IPS-18c (cell line): ENCODE data around the gene SLC13A3.

Experiments
- H3K4me3 ChIP-seq: 2 replicates; pipeline ENCODE4 v1.7.0; 2013; ENCODE audit warnings: low read depth, mild to moderate bottlenecking, low read length, moderate library complexity; ENCODE audit not compliant: insufficient read depth
- H3K9me3 ChIP-seq: one replicate; pipeline ENCODE4 v1.6.1; 2013; ENCODE audit warnings: mild to moderate bottlenecking, low read length, moderate library complexity; ENCODE audit not compliant: control insufficient read depth, insufficient read depth

The SLC13A3 gene

DNA sequence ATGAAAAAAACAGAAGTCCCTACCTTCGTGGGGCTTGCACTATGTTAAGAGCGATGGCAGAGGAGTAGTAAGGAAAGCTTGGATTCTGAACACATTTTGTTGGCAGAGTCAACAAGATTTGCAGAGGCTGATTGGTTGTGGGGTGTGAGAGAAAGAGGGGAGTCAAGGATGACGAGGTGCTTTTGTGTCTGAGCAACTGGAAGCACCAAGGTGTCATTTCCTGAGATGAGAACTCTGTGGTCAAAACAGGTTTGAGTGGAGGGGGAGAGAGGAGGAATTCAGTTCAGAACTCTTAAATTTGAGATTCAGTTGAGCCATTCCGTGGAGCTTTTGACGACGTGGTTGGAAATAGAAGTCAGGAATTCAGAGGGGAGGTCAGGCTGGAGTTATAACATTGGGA lies 104.3 kb downstream of the SLC13A3 start:
- H3K9me3 ChIP-seq = no peaks in the 10 kb centered on the region
- H3K4me3 ChIP-seq = no peak overlapping the region

- Histone ChIP-seq H3K9me3 (no peaks in the 10 kb centered on the region), H3K4me3 (no peak overlapping the region)
These were observed 105.0 kb downstream of the SLC13A3 start for GRCh38 chr20:46546298-46546697.

DNA sequence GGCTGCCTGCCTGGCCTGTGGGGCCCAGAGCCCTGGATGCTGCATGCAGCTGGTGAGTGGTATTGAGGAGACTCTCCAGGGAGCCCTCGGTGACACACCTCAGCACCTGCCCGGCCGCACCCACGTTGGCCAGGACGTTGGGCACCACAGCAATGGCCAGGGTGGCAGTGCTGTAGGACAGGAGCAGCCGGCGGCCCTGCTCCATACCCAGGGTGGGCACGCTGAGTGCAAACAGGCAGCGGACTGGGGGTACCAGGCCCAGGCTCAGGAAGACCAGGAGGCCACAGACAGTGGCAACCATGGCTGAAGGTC lies 105.5 kb downstream of the SLC13A3 start:
- no peaks in the 10 kb centered on the region for H3K9me3 ChIP-seq
- no peak overlapping the region for H3K4me3 ChIP-seq

- H3K9me3 ChIP-seq = no peaks in the 10 kb centered on the region
These were observed 106.0 kb downstream of the SLC13A3 start for GRCh38 chr20:46545077-46545826.

GRCh38 chr20:46544576-46544975 lies 106.7 kb downstream of the SLC13A3 start:
- no peaks in the 10 kb centered on the region for H3K9me3 ChIP-seq
- no peak overlapping the region for H3K4me3 ChIP-seq

More at GRCh38 chr20:46545077-46545826, 106.0 kb downstream of the SLC13A3 start:
- no peak overlapping the region for H3K4me3 ChIP-seq

DNA sequence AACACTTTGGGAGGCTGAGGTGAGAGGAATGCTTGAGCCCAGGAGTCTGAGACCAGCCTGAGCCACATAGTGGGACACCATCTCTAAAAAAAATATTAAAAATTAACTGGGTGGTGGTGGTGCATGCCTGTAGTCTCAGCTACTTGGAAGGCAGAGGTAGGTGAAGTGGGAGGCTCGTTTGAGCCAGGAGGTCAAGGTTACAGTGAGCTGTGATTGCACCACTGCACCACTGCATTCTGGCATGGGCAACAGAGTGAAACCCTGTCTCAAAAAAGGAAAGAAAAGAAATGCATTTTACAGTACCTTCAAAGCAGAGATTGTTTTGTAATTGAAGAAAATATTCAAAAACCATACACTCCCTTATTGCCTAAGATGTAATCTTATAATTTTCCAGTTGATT lies 107.3 kb downstream of the SLC13A3 start:
- H3K9me3 ChIP-seq = no peaks in the 10 kb centered on the region
- H3K4me3 ChIP-seq = no peak overlapping the region

- Histone ChIP-seq H3K9me3 (no peaks in the 10 kb centered on the region), H3K4me3 (no peak overlapping the region)
These were observed 108.2 kb downstream of the SLC13A3 start for GRCh38 chr20:46543033-46543432.

DNA sequence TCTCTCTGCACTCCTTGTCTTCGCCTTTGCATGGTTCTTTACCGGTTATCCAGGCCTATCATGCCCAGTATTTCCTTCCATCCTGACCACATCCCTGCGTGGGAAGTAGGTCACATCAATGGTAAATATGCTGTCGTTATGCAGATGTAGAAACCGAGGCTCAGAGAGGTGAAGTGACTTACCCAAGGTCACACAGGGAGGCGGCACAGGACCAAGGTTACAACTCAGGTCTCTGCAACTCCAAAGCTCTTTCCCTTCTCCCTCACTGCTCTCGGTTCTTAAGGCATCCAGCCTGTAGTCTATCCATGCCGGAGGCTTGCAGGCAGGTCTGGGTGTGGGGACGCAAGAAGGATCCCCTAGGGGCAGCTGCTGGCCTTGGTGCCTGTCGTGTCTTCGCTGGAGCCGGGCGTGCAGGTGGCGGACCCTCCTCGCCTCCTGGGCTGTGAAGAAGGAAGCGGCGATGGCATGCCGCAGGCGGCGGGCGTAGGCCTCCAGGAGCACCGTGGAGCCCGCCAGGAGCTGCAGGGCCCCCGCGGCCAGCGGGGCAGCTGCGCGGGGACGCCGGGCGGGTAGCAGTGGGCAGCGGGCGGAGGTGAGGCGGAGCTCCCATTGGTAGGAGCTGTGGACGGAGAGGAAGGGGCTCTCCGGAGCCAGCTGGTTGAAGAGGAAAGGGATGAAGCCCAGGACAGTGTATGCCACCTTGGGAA lies 109.9 kb downstream of the SLC13A3 start:
- no peaks in the 10 kb centered on the region for H3K9me3 ChIP-seq
- no peak overlapping the region for H3K4me3 ChIP-seq

DNA sequence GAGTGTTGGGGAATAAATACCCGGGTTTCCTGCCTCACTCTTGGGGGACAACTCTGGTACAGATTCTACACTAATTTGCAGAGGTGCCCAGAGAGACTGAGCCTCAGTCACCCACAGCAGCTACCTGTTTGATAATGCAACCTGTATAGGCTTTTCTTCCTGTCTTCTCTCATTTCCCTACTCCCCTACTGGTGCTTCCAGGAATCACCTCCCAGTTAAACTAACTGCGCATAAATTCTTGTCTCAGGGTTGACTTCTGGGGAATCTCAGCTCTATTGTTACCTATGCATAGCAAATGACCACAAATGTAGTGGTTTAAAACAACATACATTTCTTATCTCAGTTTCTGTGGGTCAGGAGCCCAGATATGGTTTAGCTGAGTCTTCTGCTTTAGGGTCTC lies 112.1 kb downstream of the SLC13A3 start:
- Histone ChIP-seq H3K9me3 (no peaks in the 10 kb centered on the region), H3K4me3 (no peak overlapping the region)

GRCh38 chr20:46530640-46531039 lies 120.6 kb downstream of the SLC13A3 start:
- H3K4me3 ChIP-seq = no peak overlapping the region
- no peaks in the 10 kb centered on the region for H3K9me3 ChIP-seq

DNA sequence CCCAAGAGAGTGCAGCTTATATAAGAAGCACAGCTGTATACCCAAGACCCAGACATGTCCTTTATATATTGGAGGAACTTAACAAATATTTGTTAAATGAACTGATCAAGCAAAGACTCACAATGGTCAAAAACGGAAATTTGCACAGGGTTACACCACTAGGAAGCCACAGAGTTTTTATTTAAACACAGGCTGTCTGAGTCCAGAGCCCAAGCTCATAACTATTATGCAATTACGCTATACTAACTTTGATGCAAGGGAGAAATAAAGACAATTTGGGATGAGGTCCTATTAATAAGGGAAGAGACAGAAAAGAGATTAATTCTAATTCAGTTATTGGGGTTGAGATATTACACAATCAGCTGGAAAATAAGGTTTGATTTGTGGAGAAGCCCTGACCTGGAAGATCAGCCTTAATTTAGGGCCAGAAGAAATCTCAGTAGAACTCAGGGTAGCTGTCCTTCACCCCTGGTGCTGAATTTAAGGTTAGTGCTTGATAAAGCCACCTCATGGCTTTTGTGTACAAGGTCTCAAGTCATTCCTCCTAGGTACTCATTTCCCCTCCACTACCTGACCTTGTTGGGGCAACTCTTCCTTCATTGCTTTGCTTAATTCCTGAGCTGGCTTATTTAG lies 127.4 kb downstream of the SLC13A3 start:
- H3K4me3 ChIP-seq = no peak overlapping the region
- no peaks in the 10 kb centered on the region for H3K9me3 ChIP-seq

DNA sequence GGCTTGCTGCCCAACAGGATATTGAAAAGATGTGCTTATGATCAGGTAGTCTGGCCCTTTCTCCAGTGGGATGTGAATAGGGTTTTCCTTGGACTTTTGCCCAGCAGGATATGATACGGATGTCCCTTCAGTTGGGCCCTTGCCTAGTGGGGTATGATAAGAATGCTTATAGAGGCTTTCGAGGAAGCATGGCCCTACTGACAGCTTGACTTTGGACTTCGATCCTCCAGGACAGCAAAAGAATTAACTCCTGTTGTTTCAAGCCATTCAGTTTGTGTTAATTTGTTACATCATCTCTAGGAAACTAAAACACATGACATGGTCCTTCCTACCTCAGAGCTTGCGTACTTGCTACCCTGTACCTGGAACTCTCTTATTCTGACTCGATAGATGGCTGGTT lies 128.2 kb downstream of the SLC13A3 start:
- H3K4me3 ChIP-seq = no peak overlapping the region
- no peaks in the 10 kb centered on the region for H3K9me3 ChIP-seq

DNA sequence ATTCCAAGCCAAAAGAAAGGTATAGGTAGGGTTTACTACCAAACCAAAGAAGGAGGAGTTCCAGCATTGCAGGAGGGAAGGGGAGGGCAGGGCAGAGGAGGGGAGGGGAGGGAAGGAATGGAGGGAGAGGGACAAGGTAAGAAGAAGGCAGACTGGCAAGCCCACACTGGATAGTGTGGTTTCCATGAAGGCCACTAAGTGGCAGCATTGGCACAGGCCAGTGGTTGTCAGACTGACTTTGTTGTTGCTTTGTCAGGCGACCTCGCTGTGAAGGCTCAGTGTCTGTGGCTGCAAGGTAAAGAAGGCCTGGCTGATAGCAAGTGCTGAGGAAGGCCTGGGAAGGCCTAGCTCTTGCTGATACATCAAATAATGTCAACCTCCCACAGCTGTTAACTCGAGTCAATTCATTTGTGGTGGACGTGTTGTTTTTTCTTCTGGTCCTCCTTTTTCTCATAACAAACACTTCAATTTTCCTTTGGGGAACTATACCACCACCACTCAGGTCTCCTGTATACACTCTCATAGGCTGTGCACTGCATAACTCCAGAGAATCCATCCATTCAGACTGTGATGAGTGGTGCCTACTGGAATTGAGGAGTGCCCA lies 130.2 kb downstream of the SLC13A3 start:
- H3K9me3 ChIP-seq = no peaks in the 10 kb centered on the region
- H3K4me3 ChIP-seq = no peak overlapping the region

DNA sequence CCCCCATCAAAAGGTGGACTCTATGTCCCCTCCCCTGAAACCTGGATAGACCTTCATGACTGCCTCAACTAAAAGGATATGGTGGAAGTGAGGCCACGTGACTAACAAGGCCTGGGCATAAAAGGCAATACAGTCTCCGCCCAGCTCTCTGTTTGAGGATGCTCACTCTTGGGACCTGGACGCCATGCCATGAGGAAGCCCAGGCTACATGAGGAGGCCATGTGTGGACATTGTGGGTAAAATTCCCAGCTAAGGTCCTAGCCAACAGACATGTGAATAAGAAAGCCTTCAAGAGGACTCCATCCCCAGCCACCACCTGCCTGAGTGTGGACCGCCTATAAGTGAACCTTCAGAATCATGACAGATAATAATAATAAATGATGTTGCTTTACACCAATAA lies 130.7 kb downstream of the SLC13A3 start:
- H3K4me3 ChIP-seq = no peak overlapping the region
- H3K9me3 ChIP-seq = no peaks in the 10 kb centered on the region

GRCh38 chr20:46519471-46520068 lies 131.7 kb downstream of the SLC13A3 start:
- H3K9me3 ChIP-seq = no peaks in the 10 kb centered on the region
- no peak overlapping the region for H3K4me3 ChIP-seq

DNA sequence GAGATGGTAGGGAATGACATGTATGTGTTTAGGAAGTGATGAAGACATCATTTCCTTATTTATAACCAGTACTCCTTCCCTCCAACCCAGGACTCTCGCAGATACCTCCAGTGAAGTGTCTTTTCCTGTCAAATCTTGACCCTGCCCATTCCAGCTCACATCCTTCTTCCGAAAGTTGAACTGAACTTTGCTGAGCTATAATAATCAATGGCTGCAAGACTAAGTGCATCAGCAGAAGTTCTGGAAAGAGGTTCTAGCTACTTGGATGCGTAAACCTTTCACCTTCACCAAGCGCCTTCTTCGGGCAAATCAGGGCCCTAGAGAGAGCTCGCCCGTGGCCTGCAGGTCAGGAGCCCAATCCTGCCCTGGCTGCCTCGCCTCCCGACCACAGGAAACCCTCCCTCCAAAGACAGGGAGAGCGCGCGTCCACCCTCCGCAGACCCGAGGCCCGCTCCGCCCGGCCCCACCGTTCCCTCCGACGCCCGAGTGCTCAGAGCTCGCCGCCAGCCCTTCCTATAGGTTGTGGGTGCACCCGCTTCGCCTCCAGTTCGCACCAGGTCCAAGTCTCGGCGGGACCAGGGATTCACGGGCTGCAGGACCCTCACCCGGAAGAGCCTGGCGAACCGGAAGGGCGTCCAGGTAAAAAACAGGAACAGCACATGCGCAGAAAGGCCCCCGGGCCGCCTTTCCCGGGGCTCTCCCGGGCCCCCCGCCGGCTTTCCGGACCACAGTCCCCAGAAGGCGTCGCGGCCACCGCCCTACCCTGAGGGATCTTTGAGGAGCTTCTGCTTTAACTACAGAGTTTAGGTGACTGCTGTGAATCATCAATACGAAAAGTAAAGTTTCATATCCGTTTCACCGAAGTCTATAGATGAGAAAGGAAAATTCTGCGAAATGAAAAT lies 138.1 kb downstream of the SLC13A3 start, which contains the start of gene ZNF334:
ZNF334 (minus strand) TSS at position 617 of the 902 bp plus-strand sequence. CDS start 1,457 bp downstream, outside the sequence.
- Histone ChIP-seq H3K4me3 (peak within 1 kb of the TSS; percentile 95), H3K9me3 (no peaks in the 10 kb centered on the region)

DNA sequence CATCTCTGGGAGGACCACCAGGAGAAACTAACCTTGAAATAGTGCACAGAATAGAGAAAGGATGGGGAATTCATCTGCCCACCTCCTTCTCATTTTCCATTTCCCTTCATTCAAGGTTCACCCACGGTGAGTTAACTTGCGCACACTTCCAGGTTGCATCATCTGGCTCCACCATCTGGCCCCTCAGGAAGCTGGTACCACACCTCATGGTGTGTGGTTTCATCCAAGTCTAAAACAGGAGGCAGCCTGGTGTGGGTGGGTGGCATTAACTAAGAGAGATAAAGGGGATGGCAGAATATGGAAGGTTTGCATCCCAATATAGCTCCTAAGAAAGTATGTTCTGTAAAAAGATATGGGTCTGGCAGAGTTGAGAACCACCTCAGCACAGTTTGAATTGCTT lies 141.7 kb downstream of the SLC13A3 start:
- H3K9me3 ChIP-seq = peaks cover 3% of the 10 kb centered on the region
- H3K4me3 ChIP-seq = no peak overlapping the region
